HG03196 (cell line): Measurements from ENCODE around the gene KIAA1210.

Experiments used
- ATAC-seq: cut with Tn5 transposase; IDR thresholded peaks from one replicate; pipeline ENCODE4 v1.9.1; 2021; ENCODE audit not compliant: unreplicated experiment

Gene KIAA1210

DNA sequence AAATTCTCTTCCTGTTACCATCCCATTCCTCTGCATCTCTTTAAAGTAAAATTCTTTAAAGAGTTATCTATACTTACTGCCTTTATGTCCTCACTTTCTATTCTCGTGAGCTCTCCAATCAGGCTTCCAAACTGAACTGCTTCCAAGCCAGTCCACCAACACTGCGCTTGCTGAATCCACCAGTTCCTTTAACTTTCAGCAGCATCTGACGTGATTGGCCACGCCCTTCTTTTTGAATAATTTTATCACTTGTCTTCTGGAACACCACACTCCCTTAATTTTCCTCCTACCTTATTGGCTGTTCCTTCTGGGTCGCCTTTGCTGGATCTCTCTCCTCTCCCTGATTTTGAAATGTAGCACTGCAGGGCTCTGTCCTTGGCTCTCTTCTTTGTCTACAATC lies at the start of gene KIAA1210:
TSS of gene KIAA1210 (minus strand) at position 163 of the 400 bp plus-strand sequence. CDS start 4,170 bp downstream, outside the sequence.
- no peak for ATAC-seq

DNA sequence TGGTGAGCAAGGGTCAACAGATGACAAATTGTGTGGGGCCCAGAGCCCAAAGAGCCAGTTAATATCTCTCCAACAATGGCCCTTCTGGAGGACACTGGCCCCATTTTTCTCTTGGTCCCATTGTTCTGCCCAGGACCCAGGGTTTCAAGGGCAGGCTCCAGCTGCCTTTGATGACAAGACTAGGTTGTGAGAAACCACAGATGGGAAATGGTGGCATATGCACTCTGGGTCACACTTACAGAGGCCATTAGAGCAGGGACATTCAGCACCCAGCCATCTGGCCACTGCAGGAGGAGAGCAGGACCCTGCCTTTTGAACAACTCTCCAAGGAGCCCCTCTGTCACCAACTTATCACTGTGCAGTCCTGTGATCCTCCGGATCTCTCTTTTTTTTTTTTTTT lies 49.7 kb upstream of the KIAA1210 start:
- ATAC-seq: no peak

DNA sequence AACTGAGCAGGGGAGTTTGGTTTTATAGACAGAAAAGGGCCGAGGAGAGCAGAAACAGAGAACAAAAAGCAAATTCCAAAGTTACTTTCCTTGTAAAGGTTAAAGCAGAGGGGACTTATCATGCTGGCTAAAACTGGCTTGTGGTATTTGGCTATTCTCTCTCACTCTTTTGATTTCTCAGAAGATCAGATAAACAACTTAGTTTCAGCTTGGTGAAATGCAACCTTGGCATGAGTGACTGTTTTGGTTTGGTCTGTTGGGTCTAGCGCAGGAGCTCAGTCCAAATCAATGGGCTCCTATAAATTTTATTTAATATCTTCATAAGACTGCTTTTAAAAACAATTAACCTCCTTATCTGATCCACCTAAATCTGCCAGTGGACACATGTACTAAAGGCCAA lies 47.3 kb upstream of the KIAA1210 start:
- ATAC-seq: no peak

DNA sequence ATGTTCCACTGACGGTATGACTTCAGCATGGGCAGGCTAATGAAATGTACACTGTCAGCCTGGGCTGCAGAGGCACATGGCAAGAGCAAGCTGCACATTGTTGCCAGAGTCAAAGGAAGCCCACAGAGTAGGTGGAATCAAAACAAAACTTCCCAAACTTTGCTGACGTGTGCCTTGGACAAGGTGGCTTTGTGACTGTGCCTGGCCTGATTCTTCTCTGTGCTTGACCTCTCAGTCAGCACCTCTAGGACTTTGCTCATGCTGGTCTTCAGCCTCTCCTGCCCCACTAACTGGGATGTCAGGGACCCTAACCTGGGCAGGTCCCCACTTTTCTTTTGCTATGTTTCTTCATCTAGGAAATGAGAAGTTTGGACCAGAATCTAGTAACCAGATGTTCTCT lies 40.5 kb upstream of the KIAA1210 start:
- ATAC-seq: no peak

DNA sequence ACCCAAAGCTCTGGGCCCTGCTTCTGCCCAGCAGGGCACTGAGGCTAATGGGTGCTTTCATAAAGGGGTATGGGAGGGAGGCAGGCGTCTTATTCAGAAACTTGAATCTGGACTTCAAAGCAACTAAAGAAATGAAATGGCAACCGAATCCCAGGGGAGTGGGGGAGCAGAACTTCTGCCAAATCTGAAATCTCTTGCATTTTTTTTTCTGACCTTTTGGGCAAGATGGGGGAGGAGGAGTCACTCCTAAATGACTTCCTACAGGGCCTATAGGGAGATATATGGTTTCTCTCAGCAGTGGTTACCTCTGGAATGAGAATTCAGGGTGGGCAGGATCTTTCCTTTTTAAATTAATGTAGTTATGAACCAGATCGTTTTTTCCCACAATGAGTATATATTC lies 30.6 kb upstream of the KIAA1210 start:
- no peak for ATAC-seq

DNA sequence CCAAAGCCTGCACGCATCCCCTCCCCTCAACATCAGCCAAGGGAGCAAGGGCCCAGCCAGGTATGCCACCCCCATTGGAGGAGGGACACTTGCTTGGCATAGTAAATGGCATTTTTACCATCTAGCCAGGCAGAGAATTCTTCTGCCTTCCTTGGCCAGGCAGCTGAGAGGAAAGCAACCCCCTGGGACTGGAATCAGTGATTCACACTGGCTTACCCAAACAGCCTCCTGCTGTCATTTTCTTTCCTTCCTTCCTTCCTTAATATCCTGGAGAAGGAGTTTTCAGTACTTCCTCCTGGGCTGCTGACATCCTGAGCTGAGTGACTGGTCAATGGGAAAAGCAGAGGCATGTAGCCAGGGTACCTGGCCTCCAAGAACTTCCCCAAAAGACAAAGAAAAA lies 28.6 kb upstream of the KIAA1210 start:
- no peak for ATAC-seq

DNA sequence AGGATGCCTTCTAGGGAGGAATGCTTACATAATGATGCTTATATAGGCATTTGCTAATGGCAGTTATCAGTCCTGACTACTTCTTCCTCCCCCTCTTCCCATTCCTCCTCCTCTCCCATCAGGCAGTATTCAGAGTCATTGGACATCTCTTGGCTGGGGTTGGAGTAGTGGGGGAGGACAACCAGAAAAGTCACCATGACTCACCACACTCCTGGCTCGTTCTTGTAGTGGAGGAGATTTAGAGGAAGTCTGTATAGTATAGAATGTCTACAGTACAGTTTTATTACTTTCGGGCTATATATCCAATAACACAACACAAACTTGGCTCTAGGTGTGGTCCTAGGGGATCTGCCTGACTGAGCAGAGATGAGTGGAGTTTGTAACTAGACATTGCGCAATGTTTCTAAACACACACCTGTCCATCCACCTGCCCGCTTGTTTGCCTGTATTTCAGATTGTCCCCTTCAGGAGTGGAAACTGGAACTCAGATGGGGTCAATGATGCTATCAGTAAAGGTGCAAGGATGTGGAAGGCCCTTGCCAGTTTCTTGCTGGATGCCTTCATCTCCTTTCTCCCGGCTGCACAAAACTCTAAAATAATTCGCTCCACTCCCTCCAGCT lies 27.9 kb upstream of the KIAA1210 start:
- ATAC-seq: no peak

DNA sequence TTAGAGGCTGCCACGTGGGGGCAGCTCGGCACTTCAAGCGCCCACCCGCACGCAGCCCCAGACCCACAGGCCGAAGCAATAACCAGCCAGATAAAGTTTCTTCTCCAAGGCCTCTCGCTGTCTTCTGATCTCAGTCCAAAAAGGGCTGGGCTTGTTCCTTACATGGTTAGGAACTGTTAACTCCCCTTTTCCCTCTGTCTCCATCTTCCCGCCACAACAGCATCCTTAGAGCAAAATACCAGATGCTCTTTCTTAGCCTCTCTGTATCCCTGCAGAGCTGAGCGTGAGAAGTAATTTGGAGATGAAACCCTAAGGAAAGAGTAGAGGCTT lies 23.4 kb upstream of the KIAA1210 start:
- no peak for ATAC-seq

DNA sequence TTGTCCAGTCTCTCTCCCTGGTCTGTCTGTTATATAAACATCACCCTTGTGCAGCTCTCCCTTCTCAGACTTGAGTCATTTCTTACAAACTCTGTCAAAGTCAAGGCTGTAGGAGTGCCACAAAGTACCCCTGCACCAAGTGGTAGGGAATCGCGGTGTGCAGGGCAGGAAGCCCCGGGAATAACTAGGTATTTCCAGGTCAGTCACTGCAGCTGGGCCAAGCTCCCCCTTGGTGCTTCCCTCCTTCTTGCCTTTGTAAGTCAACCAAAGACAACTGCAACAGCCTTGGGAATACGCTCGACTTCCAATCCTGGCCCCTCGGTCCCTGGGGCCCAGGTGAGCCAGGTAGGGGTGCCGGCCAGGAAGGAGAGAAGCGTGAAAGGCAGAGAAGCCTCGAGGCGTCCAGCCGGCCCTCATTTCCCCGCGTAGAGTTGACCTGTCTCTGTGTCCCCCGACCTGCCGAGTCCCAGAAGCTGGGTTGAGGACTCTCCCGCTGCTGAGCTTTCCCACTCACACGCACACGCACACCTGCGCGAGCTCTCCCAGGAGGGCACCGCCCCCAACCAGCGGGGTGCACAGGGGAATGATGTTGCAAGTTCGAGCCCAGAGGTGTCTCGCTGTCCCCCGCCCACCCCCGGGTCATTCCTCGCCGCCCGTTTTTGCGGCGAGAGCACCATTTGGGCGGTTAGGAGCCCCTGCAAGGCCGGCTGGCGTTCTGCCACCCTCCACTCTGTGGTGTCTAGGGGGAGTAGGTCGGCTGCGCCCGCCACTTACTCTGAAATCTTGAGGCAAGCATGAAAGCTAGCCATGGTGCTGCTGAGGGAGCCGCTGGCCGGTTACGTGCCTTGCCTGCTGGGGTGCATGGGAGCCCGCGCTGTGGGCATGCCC lies 22.8 kb upstream of the KIAA1210 start:
- ATAC-seq: no peak

DNA sequence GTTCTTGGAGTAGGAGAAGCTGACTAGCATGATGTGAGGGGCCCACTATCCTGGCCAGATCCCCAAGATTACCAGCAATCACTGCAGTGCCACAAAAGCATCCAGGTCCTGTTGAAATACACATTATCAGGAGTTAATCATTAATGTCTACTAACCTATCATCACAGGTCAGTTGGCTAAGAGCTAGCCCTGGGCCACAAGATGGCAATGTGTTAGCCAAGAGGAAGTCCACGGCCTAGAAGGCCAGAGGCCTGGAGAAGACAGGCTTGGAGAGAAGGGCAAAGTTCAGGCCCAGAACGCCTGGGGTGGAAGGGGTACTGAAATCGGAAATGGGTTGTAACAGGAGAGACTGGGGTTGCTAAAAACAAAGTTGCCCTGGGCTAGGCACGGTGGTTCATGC lies 19.9 kb upstream of the KIAA1210 start:
- no peak for ATAC-seq

DNA sequence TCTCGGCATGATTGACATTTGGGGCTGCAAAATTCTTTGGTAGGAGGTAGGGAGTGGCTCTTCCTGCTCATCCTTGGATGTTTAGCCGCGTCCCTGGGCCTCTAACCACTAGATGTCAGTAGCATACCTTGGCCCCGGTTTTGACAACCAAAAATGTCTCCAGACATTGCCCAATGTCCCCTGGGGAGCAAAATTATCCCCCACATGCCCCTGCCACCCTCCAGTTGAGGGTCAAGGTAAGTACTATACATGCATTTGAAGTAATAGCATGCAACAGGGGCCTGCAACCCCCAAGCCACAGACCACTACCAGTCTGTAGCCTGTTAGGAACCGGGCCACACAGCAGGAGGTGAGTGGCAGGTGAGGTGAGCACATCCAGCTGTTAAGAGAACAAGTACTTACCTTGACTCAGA lies 17.6 kb upstream of the KIAA1210 start:
- no peak for ATAC-seq

DNA sequence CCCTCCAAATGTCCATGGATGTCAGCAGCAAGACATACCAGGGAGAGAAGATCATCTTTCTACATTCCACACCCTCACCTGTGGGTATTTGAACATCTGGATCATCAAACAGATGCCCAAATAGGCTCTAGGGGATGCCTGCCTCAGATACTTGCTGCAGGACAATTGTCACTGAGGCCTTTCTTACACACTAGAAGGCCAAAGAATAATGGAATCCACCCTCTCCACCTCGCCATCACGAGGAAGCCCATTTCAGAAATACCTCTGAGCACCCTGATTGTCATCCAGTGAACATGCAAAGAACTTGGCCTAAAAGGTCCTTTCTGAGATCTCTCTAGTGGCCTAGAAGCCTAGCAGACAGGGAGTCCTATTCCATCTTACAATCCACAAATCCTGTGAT lies 6.9 kb upstream of the KIAA1210 start:
- no peak for ATAC-seq

DNA sequence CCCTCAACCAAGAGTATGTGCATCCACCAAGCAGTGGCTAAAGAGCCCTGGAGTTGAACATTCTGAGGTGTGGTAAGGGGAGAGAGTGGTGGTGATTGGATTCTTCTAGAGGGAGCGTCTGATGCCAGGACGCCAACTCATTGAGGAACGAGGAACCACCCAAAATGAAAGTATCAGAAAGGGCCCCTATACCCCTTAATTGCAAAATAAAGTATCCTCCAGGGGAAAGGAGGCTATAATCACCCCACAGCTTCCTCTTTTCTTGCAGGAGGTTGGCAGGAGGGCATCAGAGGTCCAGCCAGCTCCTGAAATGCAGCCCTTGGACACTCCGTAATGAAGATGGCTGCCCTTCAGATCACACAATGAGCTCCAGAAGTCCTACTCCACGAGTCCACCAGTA lies 5.3 kb upstream of the KIAA1210 start:
- ATAC-seq: no peak

DNA sequence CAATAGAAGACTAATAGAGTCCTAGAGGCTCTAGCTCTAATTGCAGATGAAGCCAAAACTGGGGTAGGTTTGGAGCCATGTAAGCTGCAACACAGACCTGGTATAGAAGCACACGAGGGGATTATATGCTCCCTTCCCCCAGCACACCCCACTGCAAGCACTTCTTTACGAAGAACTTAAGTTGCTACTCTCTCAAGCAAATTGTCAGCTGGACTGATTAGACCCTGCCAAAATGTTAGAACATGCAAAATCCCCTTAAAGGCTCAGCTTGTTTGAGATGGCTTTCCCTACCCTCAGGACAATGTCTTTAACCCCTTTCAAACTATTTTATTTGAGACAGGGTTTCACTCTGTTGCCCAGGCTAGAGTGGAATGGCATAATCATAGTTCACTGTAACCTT lies 4.7 kb upstream of the KIAA1210 start:
- no peak for ATAC-seq

DNA sequence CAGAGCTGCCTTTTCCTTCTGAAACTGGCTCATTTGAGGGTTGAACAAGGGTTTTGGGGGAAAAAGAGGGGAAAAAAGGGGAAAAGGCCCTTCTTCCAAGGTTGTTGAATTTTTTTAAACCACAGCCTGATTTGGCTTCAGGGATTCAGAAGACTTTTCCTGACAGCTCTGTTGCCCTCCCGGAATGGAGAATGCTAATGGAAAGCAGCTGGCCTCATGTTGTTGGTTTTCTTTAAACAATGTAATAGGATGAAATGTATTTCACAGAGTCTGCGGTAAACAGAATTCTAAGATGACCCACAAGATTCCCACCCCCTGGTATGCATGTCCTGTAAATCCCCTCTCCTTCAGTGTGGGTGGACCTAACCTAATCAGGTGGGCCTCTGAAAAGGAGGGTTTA lies 3.3 kb upstream of the KIAA1210 start:
- no peak for ATAC-seq

DNA sequence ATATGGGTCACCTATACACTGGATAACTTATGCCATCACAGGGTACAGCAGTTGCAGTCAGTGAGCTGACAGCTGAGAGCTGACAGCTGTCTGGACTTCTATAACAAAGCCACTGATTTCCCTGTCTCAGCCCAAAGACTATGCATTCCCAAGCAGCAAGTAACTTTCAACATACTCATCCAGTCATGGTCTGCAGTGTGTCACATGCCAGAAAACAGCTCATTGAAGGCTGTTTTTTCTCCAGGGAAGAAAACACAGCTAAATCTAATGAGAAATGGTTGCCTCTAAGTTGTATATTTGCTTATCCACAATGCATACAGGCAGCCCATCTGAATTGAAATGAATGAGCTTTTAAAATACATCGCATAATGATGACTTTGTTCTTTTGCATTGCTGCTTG lies 6.3 kb downstream of the KIAA1210 start:
- no peak for ATAC-seq

DNA sequence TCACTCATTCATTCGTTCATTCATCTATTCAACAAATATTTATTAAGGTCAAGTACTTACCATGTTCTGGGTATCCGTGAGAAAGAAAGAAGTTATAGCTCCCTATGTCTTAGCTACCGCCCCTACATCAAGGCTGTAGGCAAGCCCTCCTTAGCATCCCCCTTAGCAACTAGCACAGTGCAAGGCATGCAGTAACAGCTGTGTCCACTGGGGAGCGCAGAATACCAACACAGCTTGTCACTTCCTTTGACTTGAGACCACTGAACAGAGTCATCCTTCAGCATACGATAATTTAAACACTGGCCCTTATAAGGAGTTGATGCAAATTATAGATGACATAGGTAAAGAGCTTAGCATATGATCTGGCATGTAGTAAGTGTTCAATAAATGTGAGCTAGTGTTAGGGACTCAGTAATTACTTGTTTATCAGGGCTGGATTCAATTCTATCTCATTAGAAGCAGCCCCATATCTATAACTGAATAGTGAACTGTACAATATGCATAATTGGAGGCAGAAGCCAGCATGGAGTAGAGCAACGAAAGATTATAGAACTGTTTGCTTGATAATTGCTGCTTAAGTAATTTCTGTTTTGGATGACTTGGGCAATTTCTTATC lies 8.7 kb downstream of the KIAA1210 start:
- no peak for ATAC-seq

DNA sequence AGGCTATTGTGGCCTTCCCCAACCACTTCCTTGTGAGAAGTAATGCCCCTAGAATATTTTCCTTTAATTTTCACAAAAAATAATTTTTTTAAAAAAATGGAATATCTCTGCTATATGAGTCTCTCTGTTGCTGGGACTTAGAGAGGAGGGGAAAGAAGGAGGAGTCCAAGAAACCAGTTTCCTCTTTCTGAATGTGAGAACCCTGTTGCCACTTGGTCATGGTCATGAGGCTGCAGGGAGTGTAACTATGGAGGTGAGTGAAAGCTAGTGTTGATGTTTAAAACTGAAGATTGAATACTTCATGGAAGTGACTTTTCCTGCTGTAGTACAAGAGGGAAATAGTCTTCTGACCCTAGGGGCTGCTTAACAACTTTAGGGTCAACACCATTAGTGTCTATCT lies 20.4 kb downstream of the KIAA1210 start:
- no peak for ATAC-seq

DNA sequence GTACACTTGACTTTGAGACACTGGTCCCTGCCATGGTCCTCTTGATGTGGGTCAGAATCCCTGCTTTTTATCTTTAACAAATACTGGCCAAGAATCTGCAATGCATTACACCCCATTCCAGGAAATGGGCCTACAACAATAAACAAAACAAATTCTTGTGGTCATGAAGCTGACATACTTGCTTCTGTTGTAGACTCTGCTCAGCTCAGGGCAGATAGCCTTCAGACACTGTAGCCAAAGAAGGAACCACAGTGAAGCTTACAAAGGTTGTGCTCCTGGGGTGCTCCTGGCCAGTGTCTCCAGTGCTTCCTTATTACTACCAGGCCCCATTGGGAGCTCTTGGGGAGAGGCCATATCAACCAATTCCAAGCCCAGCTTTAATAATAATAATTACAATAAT lies 21.8 kb downstream of the KIAA1210 start:
- no peak for ATAC-seq

DNA sequence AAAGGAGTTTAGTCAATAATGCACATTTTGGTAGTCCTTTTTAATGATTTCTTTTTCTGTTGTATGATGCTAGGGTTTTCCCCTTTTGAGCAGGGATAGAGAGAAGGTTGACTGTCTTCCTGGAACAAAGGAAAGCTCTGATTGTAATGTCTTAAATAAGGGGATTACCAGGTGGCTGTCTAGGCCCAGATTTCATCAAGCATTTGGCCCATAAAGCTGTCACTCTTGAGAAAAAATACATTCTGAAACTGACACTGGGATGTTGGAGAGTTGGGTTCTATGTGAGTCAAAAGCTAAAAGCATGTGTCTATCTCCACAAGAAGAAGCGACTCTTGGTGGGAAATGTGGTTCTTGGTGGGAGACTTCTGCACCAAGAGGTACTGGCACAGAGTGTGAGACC lies 26.4 kb downstream of the KIAA1210 start:
- no peak for ATAC-seq

DNA sequence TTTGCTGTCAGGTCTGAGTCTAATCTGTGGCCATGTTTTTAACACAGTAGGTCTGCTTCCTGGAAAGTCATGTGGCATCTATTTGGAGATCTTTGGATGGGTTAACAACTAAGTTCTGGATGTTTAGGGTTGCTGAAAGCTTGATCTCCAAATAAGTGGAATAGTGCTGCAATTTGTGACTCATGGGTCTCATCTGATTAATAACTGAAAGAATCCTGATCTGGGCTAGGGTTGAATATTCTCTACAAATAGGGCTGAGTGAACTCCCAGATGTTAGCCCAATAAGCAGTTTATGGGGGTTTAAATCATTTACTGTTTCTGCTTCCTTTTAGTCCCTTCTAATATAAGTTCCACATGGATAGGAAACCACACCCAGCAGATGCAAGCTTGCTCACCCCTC lies 31.7 kb downstream of the KIAA1210 start:
- ATAC-seq: no peak

DNA sequence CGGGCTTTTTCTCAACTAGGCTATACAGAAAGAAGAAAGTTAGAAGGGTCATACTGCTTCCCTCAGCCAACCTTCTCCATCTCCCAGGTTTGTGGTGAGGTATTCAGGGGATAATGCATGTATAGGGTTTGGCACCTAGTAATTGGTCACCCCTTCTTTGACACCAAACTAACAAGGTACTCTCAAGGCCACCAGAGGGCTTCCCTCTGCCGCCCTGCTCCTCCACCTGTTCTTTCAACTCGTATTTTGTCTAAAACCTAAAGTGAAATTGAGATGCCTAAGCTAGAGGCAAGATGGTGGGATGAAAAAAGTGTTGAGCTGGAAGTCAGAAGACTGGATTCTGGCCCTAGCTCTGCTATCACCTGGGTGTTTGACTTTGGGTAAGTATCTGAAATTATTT lies 32.8 kb downstream of the KIAA1210 start:
- ATAC-seq: no peak
